Osteocyte (in vitro differentiated cells): ENCODE data around the gene ZFHX3. TPM values are rescaled to one million over a fixed set of nuclear protein-coding genes. Genes with fewer than 3 reads are reported as not detected.
A peak's percentile ranks its signal among the peaks of the same experiment; 100 is the strongest.

ENCODE experiments used
- DNase-seq: peaks from one replicate; pipeline ENCODE4 v3.0.0; 2021; ENCODE audit warnings: mixed read lengths; ENCODE audit not compliant: unreplicated experiment; ENCODE audit errors: extremely low spot score
- H3K27ac Mint-ChIP-seq: one replicate; pipeline ENCODE4 v1.8.0; 2021; ENCODE audit warnings: mild to moderate bottlenecking, mixed read lengths; ENCODE audit not compliant: unreplicated experiment
- H3K27me3 Mint-ChIP-seq: one replicate; pipeline ENCODE4 v1.8.0; 2021; ENCODE audit warnings: mixed read lengths; ENCODE audit not compliant: unreplicated experiment
- H3K36me3 Mint-ChIP-seq: one replicate; pipeline ENCODE4 v1.8.0; 2021; ENCODE audit warnings: mixed read lengths; ENCODE audit not compliant: unreplicated experiment
- H3K4me1 Mint-ChIP-seq: one replicate; pipeline ENCODE4 v1.8.0; 2021; ENCODE audit warnings: mixed read lengths; ENCODE audit not compliant: unreplicated experiment
- H3K4me3 Mint-ChIP-seq: one replicate; pipeline ENCODE4 v1.8.0; 2021; ENCODE audit warnings: mild to moderate bottlenecking, moderate library complexity, mixed read lengths; ENCODE audit not compliant: unreplicated experiment
- H3K9me3 Mint-ChIP-seq: one replicate; pipeline ENCODE4 v1.8.0; 2021; ENCODE audit warnings: mixed read lengths; ENCODE audit not compliant: unreplicated experiment
- CTCF ChIP-seq: fragments of 200-600 bp; sonication (generic); IDR thresholded peaks from 2 replicates; pipeline ENCODE4 v1.5.0; 2021; ENCODE audit warnings: antibody characterized with exemption, mild to moderate bottlenecking, moderate library complexity
- total RNA-seq: library from RNA; stranded (reverse); gene quantifications from 2 replicates; pipeline ENCODE4 v1.2.1, GENCODE V29; 2021

The ZFHX3 gene
- total RNA-seq, 1 donor from 2014 or later, result 89.1 TPM

- H3K4me3 Mint-ChIP-seq, result no peak overlapping the region
- H3K9me3 Mint-ChIP-seq, result no peaks in the 10 kb centered on the region
- TF ChIP-seq CTCF, result no peak
- peaks cover 83% of the 10 kb centered on the region for H3K4me1 Mint-ChIP-seq
- peak overlapping the region; percentile 94 for H3K27ac Mint-ChIP-seq
- no peak for DNase-seq
- H3K27me3 Mint-ChIP-seq, result no peaks in the 10 kb centered on the region
- H3K36me3 Mint-ChIP-seq, result no peaks in the 10 kb centered on the region
Measured at GRCh38 chr16:73042807-73043206, 5.1 kb downstream of the ZFHX3 start.

- Mint-ChIP-seq H3K4me3 (no peak overlapping the region), H3K4me1 (peaks cover 86% of the 10 kb centered on the region)
Measured at GRCh38 chr16:73041676-73042075, 6.3 kb downstream of the ZFHX3 start.

GRCh38 chr16:73040735-73041402 is 7.1 kb downstream of the ZFHX3 start:
- peaks cover 86% of the 10 kb centered on the region for H3K4me1 Mint-ChIP-seq
- DNase-seq, result no peak
- H3K4me3 Mint-ChIP-seq, result no peak overlapping the region
- no peak for TF ChIP-seq CTCF
- H3K36me3 Mint-ChIP-seq, result no peaks in the 10 kb centered on the region
- H3K27ac Mint-ChIP-seq, result peak overlapping the region; percentile 29
- H3K9me3 Mint-ChIP-seq, result no peaks in the 10 kb centered on the region
- H3K27me3 Mint-ChIP-seq, result no peaks in the 10 kb centered on the region

More at GRCh38 chr16:73041676-73042075, 6.3 kb downstream of the ZFHX3 start:
- H3K36me3 Mint-ChIP-seq, result no peaks in the 10 kb centered on the region
- H3K9me3 Mint-ChIP-seq, result no peaks in the 10 kb centered on the region
- no peaks in the 10 kb centered on the region for H3K27me3 Mint-ChIP-seq
- peak overlapping the region; percentile 94 for H3K27ac Mint-ChIP-seq
- no peak for DNase-seq
- no peak for TF ChIP-seq CTCF

- no peaks in the 10 kb centered on the region for H3K27me3 Mint-ChIP-seq
- H3K4me3 Mint-ChIP-seq, result no peak overlapping the region
- H3K36me3 Mint-ChIP-seq, result no peaks in the 10 kb centered on the region
- peaks cover 87% of the 10 kb centered on the region for H3K4me1 Mint-ChIP-seq
- H3K27ac Mint-ChIP-seq, result peak overlapping the region; percentile 38
- no peaks in the 10 kb centered on the region for H3K9me3 Mint-ChIP-seq
- no peak for DNase-seq
- TF ChIP-seq CTCF, result no peak
Measured at GRCh38 chr16:73040136-73040535, 7.8 kb downstream of the ZFHX3 start.

GRCh38 chr16:73037845-73038570 is 9.9 kb downstream of the ZFHX3 start:
- Mint-ChIP-seq H3K4me1 (peaks cover 87% of the 10 kb centered on the region), H3K9me3 (no peaks in the 10 kb centered on the region), H3K27ac (peak overlapping the region; percentile 88), H3K4me3 (no peak overlapping the region), H3K27me3 (no peaks in the 10 kb centered on the region), H3K36me3 (peaks cover 1% of the 10 kb centered on the region)
- no peak for DNase-seq
- TF ChIP-seq CTCF, result no peak
